HG03439 (cell line): ENCODE results near the gene ANXA3.
"Not testable (repeated sequence)": the region's sequence is repeated elsewhere in the genome, so short reads cannot be mapped to it uniquely, and the experiment has no call there.

ENCODE experiments used
- ATAC-seq: cut with Tn5 transposase; IDR thresholded peaks from one replicate; pipeline ENCODE4 v1.9.1; 2021; ENCODE audit warnings: mild to moderate bottlenecking, moderate library complexity; ENCODE audit not compliant: unreplicated experiment

ANXA3 gene

GRCh38 chr4:78542373-78542772 is 9.2 kb upstream of the ANXA3 start:
- no peak for ATAC-seq

DNA sequence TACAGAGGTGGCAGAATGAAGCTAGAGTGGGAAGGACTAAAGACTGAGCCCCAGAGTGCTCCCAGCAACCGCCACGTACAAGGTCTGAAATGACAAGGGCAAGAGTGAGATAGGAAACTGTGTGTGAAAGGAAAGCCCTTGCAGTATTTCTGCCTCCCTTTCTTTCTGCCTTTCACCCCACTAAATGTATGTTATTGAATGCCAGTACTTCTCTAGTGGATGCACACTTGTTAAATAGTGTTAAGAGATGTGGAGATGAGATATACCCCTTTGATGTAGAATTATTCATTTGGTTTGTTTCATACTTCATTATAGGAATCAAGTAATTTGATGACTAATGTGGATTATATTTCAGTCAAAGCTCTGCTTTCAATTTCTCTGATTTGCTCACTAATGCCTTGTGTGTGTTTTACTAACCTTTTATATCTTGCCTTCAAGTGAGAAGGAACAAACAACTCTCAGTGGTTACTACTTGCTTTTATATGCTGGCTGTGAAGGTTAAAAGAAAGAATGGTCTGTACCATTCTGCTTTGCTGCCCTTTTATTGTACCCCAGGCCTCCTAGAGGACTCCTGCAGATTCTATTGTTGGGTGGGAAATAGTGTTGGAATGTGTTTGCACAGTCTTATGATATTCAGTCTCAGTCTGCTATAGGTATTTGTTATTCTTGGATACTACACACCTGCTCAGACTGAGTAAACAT is 8.0 kb upstream of the ANXA3 start:
- ATAC-seq, result no peak

GRCh38 chr4:78544678-78545077 is 6.9 kb upstream of the ANXA3 start:
- no peak for ATAC-seq

- no peak for ATAC-seq
Observed at GRCh38 chr4:78545275-78546246, 6.0 kb upstream of the ANXA3 start.

DNA sequence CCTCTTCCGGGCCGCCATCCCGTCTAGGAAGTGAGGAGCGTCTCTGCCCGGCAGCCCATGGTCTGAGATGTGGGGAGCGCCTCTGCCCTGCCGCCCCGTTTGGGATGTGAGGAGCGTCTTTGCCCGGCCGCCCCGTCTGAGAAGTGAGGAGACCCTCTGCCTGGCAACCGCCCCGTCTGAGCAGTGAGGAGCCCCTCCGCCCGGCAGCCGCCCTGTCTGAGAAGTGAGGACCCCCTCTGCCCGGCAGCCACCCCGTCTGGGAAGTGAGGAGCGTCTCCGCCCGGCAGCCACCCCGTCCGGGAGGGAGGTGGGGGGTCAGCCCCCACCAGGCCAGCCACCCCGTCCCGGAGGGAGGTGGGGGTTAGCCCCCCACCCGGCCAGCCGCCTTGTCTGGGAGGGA is 3.7 kb upstream of the ANXA3 start:
- not testable (repeated sequence) for ATAC-seq

DNA sequence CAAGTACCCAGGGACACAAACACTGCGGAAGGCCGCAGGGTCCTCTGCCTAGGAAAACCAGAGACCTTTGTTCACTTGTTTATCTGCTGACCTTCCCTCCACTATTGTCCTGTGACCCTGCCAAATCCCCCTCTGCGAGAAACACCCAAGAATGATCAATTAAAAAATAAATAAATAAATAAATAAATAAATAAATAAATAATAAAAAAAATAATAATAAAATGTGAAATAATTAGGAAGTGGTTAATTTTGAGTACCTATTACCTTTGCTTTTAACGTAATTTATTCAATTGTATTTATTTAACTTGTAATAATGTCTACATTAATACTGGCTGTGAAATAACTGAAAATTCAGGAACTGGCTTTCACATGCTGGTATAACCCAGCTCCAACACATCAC is 2.7 kb upstream of the ANXA3 start:
- not testable (repeated sequence) for ATAC-seq

DNA sequence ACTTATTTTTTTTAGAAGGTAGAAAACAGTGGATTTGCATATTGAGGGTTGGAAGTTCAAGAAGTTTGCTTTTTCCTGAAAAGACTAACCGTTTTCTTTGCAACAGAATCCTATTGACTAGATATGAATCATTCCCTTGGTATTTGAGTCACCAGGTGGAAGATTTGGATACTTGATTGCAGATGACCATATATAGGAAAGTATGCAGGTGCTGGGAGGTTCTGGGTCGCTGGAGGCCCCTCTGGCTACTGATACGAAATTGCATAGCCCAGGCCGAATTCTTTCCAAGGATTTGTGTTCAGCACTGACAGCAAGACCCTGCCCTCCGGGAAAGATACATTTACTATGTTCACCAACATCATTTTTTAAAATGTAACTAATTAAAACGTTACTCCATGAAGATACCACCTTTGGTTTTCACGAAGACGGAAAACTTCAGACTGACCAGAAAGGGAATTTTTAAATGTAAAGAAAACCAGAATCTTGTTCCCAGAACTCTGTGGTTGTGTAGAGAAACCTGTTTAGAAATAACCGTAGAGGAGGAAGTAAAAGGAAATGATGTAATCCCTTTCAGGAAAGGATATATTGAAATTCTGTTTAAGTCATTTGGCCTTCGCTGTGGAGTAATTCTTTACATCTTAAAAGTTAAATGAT is 946 bp downstream of the ANXA3 start:
- ATAC-seq, result no peak

DNA sequence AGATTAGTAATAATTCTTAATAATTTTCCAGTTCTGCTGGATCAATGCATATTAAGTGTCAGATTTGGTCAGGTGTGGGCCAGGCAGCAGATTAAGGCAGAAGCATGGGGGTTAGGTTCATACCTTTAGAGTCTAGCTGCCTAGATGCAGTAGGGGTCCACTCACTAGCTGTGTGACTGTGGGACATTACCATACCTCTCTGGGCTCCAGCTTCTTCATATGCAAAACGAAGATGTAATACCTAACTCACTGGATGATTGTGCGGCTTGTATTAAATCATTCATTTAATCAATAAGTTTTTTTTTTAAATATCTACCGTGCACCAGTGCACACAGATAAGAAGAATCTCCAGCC is 1.4 kb downstream of the ANXA3 start:
- ATAC-seq, result no peak

DNA sequence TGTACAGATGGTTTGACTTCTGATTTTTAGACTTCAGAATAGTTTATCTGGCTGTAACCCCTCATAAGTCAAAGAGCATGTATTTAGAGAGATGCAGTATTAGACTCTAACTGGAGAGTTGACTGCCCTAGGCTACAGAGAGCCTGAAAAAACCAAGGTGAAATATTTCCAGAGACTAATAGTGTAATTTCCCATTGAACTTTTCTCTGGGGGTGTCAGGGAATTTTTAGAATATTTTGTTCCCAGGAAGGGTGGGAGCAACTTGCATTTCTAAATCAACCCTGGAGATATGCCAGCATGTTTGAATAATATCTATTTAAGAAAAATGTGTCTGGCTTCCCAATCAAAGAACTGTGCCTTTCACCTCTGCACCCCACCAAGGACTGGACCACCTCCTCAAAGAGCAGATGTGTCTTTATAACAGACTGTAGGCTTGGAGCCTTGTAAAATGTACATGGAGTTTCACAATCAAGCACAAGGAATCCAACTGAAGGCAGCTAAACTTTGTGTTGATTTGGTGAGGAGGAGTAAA is 2.0 kb downstream of the ANXA3 start:
- ATAC-seq, result no peak

DNA sequence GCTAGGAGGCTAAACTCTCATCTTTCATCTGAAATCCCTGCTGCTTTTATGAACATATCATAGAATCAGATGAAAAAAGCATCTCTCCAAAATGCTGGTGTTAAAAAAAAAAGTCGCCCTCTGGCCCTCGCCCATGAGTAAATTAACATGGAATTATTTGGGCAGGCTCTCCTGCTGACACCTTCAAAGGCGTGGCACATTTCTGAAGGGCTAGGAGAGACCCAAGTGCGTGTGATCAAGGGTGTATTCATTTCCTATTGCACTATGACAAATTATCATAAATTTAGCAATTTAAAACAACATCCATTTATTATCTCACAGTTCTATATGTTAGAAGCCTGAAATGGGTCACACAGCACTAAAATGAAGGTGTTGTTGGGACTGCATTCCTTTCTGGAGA is 5.1 kb downstream of the ANXA3 start:
- ATAC-seq, result no peak

DNA sequence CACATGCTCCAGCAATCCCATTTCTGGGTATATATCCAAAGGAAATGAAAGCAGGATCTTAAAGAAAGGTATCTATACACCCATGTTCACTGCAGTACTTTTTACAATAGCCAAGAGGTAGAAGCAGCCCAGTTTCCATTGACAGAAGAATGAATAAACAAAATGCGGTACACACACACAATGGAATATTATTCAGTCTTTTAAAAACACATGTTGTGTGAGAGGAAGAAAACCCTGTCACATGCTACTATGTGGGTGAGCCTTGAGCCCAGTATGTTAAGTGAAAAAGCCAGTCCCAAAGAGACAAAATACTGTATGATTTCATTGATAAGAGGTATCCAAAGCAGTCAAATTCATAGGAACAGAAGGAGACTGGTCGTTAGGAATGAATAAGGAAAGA is 6.3 kb downstream of the ANXA3 start:
- ATAC-seq, result no peak

GRCh38 chr4:78558410-78558809 is 6.8 kb downstream of the ANXA3 start:
- no peak for ATAC-seq

- ATAC-seq, result no peak
Observed at GRCh38 chr4:78560296-78560963, 8.9 kb downstream of the ANXA3 start.

DNA sequence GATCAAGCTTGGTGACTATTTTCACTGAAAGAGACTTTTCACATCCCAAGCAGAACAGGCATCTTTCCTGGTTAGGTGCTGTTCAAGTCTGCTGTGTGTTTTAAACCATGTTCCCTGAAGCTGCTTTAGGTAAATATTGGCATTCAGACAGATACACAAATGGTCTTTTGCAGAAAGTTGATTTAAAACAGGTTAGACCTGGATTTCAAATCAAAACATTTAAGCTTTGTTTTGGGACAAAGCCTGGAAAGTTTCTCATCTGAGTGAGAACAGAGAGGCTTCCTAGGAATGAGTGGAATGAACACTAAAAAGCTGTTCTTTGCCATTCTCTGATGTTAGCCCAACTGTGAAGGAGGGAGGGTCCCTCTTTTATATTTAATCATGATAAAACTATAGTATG is 10.1 kb downstream of the ANXA3 start:
- ATAC-seq, result no peak

- ATAC-seq, result no peak
Observed at GRCh38 chr4:78562687-78563086, 11.1 kb downstream of the ANXA3 start.

DNA sequence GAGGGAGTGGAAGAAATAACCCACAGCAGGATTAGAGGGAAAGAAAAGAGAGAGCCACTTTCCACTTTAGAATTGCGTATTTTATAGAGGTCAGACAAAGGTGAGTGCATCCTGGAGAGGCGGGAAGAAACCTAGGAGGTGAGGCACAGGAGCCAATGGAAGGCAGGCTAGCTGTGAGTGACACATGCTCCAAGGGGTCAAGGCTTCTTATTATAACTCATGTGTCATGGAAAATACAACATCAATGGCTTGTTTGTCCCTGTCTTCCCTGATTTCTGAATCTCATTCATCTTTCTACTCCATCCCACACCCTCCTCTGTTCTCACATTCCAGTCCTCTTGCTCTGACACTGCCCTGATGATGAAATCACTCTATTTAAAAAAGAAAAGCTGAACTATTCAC is 14.4 kb downstream of the ANXA3 start:
- ATAC-seq, result no peak

DNA sequence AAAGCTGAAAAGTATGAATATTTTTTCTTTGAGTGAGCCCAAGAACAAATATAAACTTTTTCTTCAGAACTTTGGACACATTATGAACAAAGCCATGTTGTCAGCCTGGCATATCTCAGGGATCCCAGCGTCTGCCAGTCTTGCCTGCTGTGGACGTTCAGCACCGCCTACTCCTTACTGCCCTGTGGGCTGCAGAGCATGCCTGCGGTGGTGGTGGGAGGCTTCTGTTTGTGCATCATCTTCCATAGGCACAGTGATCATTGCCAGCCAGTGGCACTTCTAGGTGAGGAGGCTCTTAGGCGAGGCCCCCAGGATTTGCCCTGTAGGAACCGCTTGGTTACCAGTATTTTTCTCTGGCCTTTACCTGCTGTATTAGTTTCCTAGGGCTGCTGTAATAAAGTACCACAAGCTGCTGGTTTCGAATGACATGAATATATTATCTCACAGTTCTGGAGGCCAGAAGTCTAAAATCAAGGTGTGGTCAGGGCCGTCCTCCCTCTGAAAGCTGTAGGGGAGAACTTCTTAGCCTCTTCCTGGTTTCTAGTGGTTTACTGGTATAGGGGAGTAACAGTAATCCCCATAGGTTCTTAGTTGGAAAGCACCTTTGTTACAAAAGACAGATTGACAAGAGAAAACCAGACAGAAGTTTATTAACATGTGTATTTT is 15.4 kb downstream of the ANXA3 start:
- ATAC-seq, result peak; percentile 54

GRCh38 chr4:78567500-78568060 is 16.0 kb downstream of the ANXA3 start:
- ATAC-seq, result no peak

DNA sequence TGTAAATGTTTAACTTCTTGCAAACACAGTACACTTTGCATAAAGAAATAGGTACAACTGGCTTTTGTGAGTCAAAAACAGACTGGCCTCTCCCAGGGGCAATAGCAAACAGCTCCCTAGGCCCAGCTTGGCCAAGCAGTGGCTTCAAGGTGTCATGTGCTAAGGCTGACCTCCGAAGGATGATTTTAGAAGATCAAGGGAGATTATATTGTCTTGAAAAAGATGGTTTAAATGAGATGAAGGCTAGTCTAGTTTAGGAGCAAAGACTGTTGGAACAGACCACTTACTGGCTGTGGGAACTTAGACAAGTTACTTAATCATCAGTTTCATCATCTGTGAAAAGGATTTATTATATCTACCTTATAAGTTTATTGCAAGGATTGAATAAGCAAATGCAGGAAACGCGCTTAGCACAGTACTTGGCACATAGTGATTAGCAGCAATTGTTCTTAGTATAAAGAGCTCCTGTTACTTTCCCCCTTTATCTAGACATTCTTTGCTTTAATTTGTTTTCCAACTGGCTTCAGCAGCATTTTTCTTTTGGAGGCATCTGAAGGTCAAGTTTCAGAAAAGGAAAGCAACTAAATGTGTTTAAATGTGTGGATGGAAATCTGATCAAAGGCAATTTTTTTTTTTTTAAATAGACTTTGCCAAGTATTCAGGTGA is 17.2 kb downstream of the ANXA3 start:
- ATAC-seq, result peak; percentile 55
